Measurements from ENCODE around the gene MYO15A. TPM values are rescaled to one million over a fixed set of nuclear protein-coding genes. Genes with fewer than 3 reads are reported as not detected.

The MYO15A gene
- total RNA-seq, 2 experiments from 2014 or later = 0.23 to 0.35 TPM

- ChIA-PET POLR2A (no interaction called here), CTCF (no interaction called here)
- DNase-seq = no peak
- Mint-ChIP-seq H3K36me3 (ENCODE audit: low read depth) (peaks cover 3% of the 10 kb centered on the region), H3K4me1 (no peaks in the 10 kb centered on the region), H3K27me3 (no peaks in the 10 kb centered on the region), H3K27ac (no peak overlapping the region), H3K9me3 (peaks cover 4% of the 10 kb centered on the region), H3K4me3 (no peak overlapping the region)
These were observed 14.6 kb downstream of the MYO15A start for GRCh38 chr17:18122990-18123753.

- no peaks in the 10 kb centered on the region for H3K27me3 Mint-ChIP-seq
- no peak overlapping the region for H3K27ac Mint-ChIP-seq
- peaks cover 4% of the 10 kb centered on the region for H3K9me3 Mint-ChIP-seq
- POLR2A ChIA-PET = interaction anchor here (0.7 kb wide), 1 partner anchor 48 kb away, joined by 3 read pairs; no protein-coding TSS in a partner anchor
- DNase-seq = no peak
- CTCF ChIA-PET = interaction anchor here (0.7 kb wide), 1 partner anchor 17 kb away, joined by 3 read pairs; no protein-coding TSS in a partner anchor
- H3K36me3 Mint-ChIP-seq (ENCODE audit: low read depth) = peaks cover 3% of the 10 kb centered on the region
- H3K4me3 Mint-ChIP-seq = no peak overlapping the region
- no peaks in the 10 kb centered on the region for H3K4me1 Mint-ChIP-seq
These were observed 16.0 kb downstream of the MYO15A start for GRCh38 chr17:18124345-18125126.

- no peak for DNase-seq
- CTCF ChIA-PET = no interaction called here
- H3K36me3 Mint-ChIP-seq (ENCODE audit: low read depth) = no peaks in the 10 kb centered on the region
These were observed 20.5 kb downstream of the MYO15A start for GRCh38 chr17:18129041-18129502.

GRCh38 chr17:18132711-18133110 is 24.2 kb downstream of the MYO15A start:
- ChIA-PET POLR2A (no interaction called here), CTCF (no interaction called here)
- Mint-ChIP-seq H3K36me3 (ENCODE audit: low read depth) (no peaks in the 10 kb centered on the region), H3K27ac (no peak overlapping the region), H3K4me1 (no peaks in the 10 kb centered on the region), H3K9me3 (no peaks in the 10 kb centered on the region), H3K4me3 (no peak overlapping the region), H3K27me3 (no peaks in the 10 kb centered on the region)
- no peak for DNase-seq

More at GRCh38 chr17:18129041-18129502, 20.5 kb downstream of the MYO15A start:
- Mint-ChIP-seq H3K27ac (no peak overlapping the region), H3K4me3 (no peak overlapping the region), H3K9me3 (no peaks in the 10 kb centered on the region), H3K4me1 (no peaks in the 10 kb centered on the region), H3K27me3 (no peaks in the 10 kb centered on the region)
- POLR2A ChIA-PET = no interaction called here

GRCh38 chr17:18136357-18136756 is 27.8 kb downstream of the MYO15A start:
- CTCF ChIA-PET = no interaction called here
- Mint-ChIP-seq H3K4me3 (no peak overlapping the region), H3K36me3 (ENCODE audit: low read depth) (no peaks in the 10 kb centered on the region), H3K9me3 (no peaks in the 10 kb centered on the region), H3K4me1 (peaks cover 4% of the 10 kb centered on the region), H3K27me3 (no peaks in the 10 kb centered on the region), H3K27ac (no peak overlapping the region)
- POLR2A ChIA-PET = no interaction called here
- no peak for DNase-seq

GRCh38 chr17:18138065-18138749 is 29.7 kb downstream of the MYO15A start:
- Mint-ChIP-seq H3K4me1 (peaks cover 4% of the 10 kb centered on the region), H3K36me3 (ENCODE audit: low read depth) (no peaks in the 10 kb centered on the region), H3K9me3 (no peaks in the 10 kb centered on the region), H3K4me3 (no peak overlapping the region), H3K27me3 (no peaks in the 10 kb centered on the region), H3K27ac (no peak overlapping the region)
- ChIA-PET CTCF (interaction anchor here (0.5 kb wide), 1 partner anchor 91 kb away, joined by 4 read pairs; no protein-coding TSS in a partner anchor), POLR2A (no interaction called here)
- no peak for DNase-seq

- no peak overlapping the region for H3K27ac Mint-ChIP-seq
- CTCF ChIA-PET = no interaction called here
- no peak for DNase-seq
- H3K36me3 Mint-ChIP-seq (ENCODE audit: low read depth) = no peaks in the 10 kb centered on the region
- no peaks in the 10 kb centered on the region for H3K9me3 Mint-ChIP-seq
- H3K4me1 Mint-ChIP-seq = peaks cover 4% of the 10 kb centered on the region
- no peak overlapping the region for H3K4me3 Mint-ChIP-seq
- POLR2A ChIA-PET = no interaction called here
- H3K27me3 Mint-ChIP-seq = no peaks in the 10 kb centered on the region
These were observed 30.5 kb downstream of the MYO15A start for GRCh38 chr17:18139092-18139491.

- Mint-ChIP-seq H3K36me3 (ENCODE audit: low read depth) (no peaks in the 10 kb centered on the region), H3K4me3 (no peak overlapping the region), H3K4me1 (peaks cover 4% of the 10 kb centered on the region), H3K27me3 (no peaks in the 10 kb centered on the region), H3K27ac (no peak overlapping the region), H3K9me3 (no peaks in the 10 kb centered on the region)
- POLR2A ChIA-PET = no interaction called here
- no peak for DNase-seq
- CTCF ChIA-PET = interaction anchor here (3.5 kb wide), 1 partner anchor 15 kb away, joined by 18 read pairs; no protein-coding TSS in a partner anchor
These were observed 30.9 kb downstream of the MYO15A start for GRCh38 chr17:18139498-18139897.

- H3K9me3 Mint-ChIP-seq = no peaks in the 10 kb centered on the region
- H3K27me3 Mint-ChIP-seq = no peaks in the 10 kb centered on the region
- no peak overlapping the region for H3K27ac Mint-ChIP-seq
- CTCF ChIA-PET = interaction anchor here (1.3 to 3.5 kb wide), 3 partner anchors 15 to 77 kb away, joined by 3 to 18 read pairs (median 8); no protein-coding TSS in a partner anchor
- no peak for DNase-seq
- no peaks in the 10 kb centered on the region for H3K36me3 Mint-ChIP-seq (ENCODE audit: low read depth)
- POLR2A ChIA-PET = no interaction called here
- no peak overlapping the region for H3K4me3 Mint-ChIP-seq
- peaks cover 4% of the 10 kb centered on the region for H3K4me1 Mint-ChIP-seq
These were observed 31.4 kb downstream of the MYO15A start for GRCh38 chr17:18139949-18140348.

- Mint-ChIP-seq H3K36me3 (ENCODE audit: low read depth) (no peaks in the 10 kb centered on the region), H3K27me3 (no peaks in the 10 kb centered on the region), H3K27ac (no peak overlapping the region), H3K4me1 (peaks cover 4% of the 10 kb centered on the region), H3K4me3 (no peak overlapping the region), H3K9me3 (no peaks in the 10 kb centered on the region)
- DNase-seq = no peak
- POLR2A ChIA-PET = no interaction called here
- CTCF ChIA-PET = interaction anchor here (1.3 to 3.5 kb wide), 3 partner anchors 14 to 76 kb away, joined by 3 to 18 read pairs (median 8); no protein-coding TSS in a partner anchor
These were observed 32.1 kb downstream of the MYO15A start for GRCh38 chr17:18140648-18141047.

- H3K9me3 Mint-ChIP-seq = no peaks in the 10 kb centered on the region
- CTCF ChIA-PET = interaction anchor here (0.5 to 3.5 kb wide), 6 partner anchors 13 to 75 kb away, joined by 3 to 18 read pairs (median 3); no protein-coding TSS in a partner anchor
- POLR2A ChIA-PET = no interaction called here
- peak; percentile 61 for DNase-seq
- H3K4me1 Mint-ChIP-seq = peaks cover 4% of the 10 kb centered on the region
- H3K27ac Mint-ChIP-seq = no peak overlapping the region
- no peaks in the 10 kb centered on the region for H3K27me3 Mint-ChIP-seq
- no peaks in the 10 kb centered on the region for H3K36me3 Mint-ChIP-seq (ENCODE audit: low read depth)
- no peak overlapping the region for H3K4me3 Mint-ChIP-seq
These were observed 32.8 kb downstream of the MYO15A start for GRCh38 chr17:18141210-18141803.

GRCh38 chr17:18142417-18142816 is 33.9 kb downstream of the MYO15A start:
- Mint-ChIP-seq H3K4me1 (peaks cover 4% of the 10 kb centered on the region), H3K4me3 (no peak overlapping the region), H3K27me3 (no peaks in the 10 kb centered on the region), H3K9me3 (no peaks in the 10 kb centered on the region), H3K36me3 (ENCODE audit: low read depth) (no peaks in the 10 kb centered on the region), H3K27ac (no peak overlapping the region)
- no peak for DNase-seq
- POLR2A ChIA-PET = interaction anchor here (0.6 kb wide), 1 partner anchor 409 kb away, joined by 6 read pairs; no protein-coding TSS in a partner anchor
- CTCF ChIA-PET = interaction anchor here (0.6 to 3.5 kb wide), 5 partner anchors 12 to 242 kb away, joined by 3 to 18 read pairs (median 3); no protein-coding TSS in a partner anchor

Data from activated CD4-positive, alpha-beta T cell treated with anti-CD3 and anti-CD28 coated beads, Interleukin-2, amount 10 ng/mL, durations not matched to agents 7 days and 5 days (primary cell).